Keratinocyte (primary cell): Measurements from ENCODE around the gene ZNF8. TPM values are rescaled to one million over a fixed set of nuclear protein-coding genes. Genes with fewer than 3 reads are reported as not detected.

Experiments
- DNase-seq: peaks from one replicate; pipeline ENCODE4 v3.0.0-alpha.2; 2011; ENCODE audit warnings: low read depth, missing footprints, low spot score
- FAIRE-seq: peaks from 2 replicates; lab custom pipeline; 2011; peaks lifted over from hg19 to GRCh38; lab: Jason Lieb, UNC
- H2AFZ ChIP-seq: 2 replicates; pipeline ENCODE4 v1.6.0; 2012; ENCODE audit warnings: low read length, control low read depth, inconsistent platforms; ENCODE audit not compliant: control insufficient read depth
- H3K27ac ChIP-seq: 2 replicates; pipeline ENCODE4 v1.5.1; 2011; ENCODE audit warnings: low read length; ENCODE audit not compliant: control insufficient read depth, insufficient read depth
- H3K27me3 ChIP-seq: 3 replicates; pipeline ENCODE4 v1.6.0; 2011; ENCODE audit warnings: low read length; ENCODE audit not compliant: control insufficient read depth, insufficient read depth; ENCODE audit errors: extremely low read depth
- H3K36me3 ChIP-seq, 2 experiments: 2 replicates in 1 of 2; 3 replicates in 1 of 2; pipeline ENCODE4 v1.5.1; 2011; ENCODE audit warnings: low read length in 2 of 2, mild to moderate bottlenecking in 1 of 2; ENCODE audit not compliant: control insufficient read depth in 2 of 2, insufficient read depth in 2 of 2; ENCODE audit errors: extremely low read depth in 1 of 2
- H3K4me1 ChIP-seq: 3 replicates; pipeline ENCODE4 v1.5.1; 2011; ENCODE audit warnings: low read length; ENCODE audit not compliant: control insufficient read depth, insufficient read depth; ENCODE audit errors: extremely low read depth
- H3K4me2 ChIP-seq: 3 replicates; pipeline ENCODE4 v1.6.0; 2011; ENCODE audit warnings: low read depth, low read length; ENCODE audit not compliant: control insufficient read depth, insufficient read depth; ENCODE audit errors: extremely low read depth
- H3K4me3 ChIP-seq, 3 experiments: fragments of 200-600 bp in 1 of 3; sonication (generic) in 1 of 3; 2 replicates in 2 of 3; 3 replicates in 1 of 3; pipeline ENCODE4 v1.5.1; 2011 to 2016; ENCODE audit warnings: low read length in 3 of 3, mild to moderate bottlenecking in 3 of 3, control low read depth in 2 of 3, inconsistent platforms in 1 of 3, low read depth in 1 of 3, mixed read lengths in 1 of 3, mixed run types in 1 of 3, moderate library complexity in 1 of 3; ENCODE audit not compliant: control insufficient read depth in 2 of 3, insufficient read depth in 2 of 3; ENCODE audit errors: extremely low read depth in 1 of 3
- H3K79me2 ChIP-seq: 2 replicates; pipeline ENCODE4 v1.6.0; 2012; ENCODE audit warnings: low read length; ENCODE audit not compliant: control insufficient read depth, insufficient read depth
- H3K9ac ChIP-seq: 3 replicates; pipeline ENCODE4 v1.6.0; 2011; ENCODE audit warnings: low read length; ENCODE audit not compliant: control insufficient read depth, insufficient read depth; ENCODE audit errors: extremely low read depth
- H3K9me1 ChIP-seq: 3 replicates; pipeline ENCODE4 v1.6.0; 2011; ENCODE audit warnings: low read length; ENCODE audit not compliant: control insufficient read depth, insufficient read depth; ENCODE audit errors: extremely low read depth
- H3K9me3 ChIP-seq: 2 replicates; pipeline ENCODE4 v1.5.1; 2012; ENCODE audit warnings: low read depth, low read length; ENCODE audit not compliant: control insufficient read depth
- H4K20me1 ChIP-seq: 3 replicates; pipeline ENCODE4 v1.6.0; 2011; ENCODE audit warnings: low read length; ENCODE audit not compliant: control insufficient read depth, insufficient read depth; ENCODE audit errors: extremely low read depth
- EZH2 ChIP-seq: IDR thresholded peaks from one replicate; pipeline ENCODE4 v1.6.1; 2012; ENCODE audit warnings: inconsistent platforms, mild to moderate bottlenecking, low read length, moderate library complexity
- dilution Hi-C: fragments of 300-500 bp; cut with MboI; formaldehyde crosslinking; loops from one replicate; pipeline ENCODE4 v1.7.0; 2020; ENCODE audit warnings: low sequenced_read_pairs; ENCODE audit not compliant: extremely low pct_ligation_motif_present
- polyA plus RNA-seq, 5 experiments: library from polyadenylated mRNA; depleted of rRNA in 3 of 5; stranded (reverse) in 3 of 5; stranded (forward) in 1 of 5; unstranded in 1 of 5; fragments of >200 nt; gene quantifications; 1 replicate in 1 of 5; 2 replicates in 3 of 5; 3 replicates in 1 of 5; pipeline versions ENCODE4 v1.2.1 to v1.2.3, GENCODE V29; 2011 to 2012; ENCODE audit warnings: missing spikeins in 2 of 5, low read depth in 1 of 5, low replicate concordance in 1 of 5
- small RNA-seq, 3 experiments: library from RNA; depleted of rRNA; stranded (forward); fragments of <200 nt; gene quantifications; one replicate each; pipeline ENCODE3, GENCODE V24; 2012; ENCODE audit warnings: low read depth in 3 of 3, low replicate concordance in 1 of 3; ENCODE audit not compliant: insufficient read length in 3 of 3
- TF ChIP-seq, protein P1 (sequence below), 3 experiments: IDR thresholded peaks in 1 of 3; conservative IDR thresholded peaks in 1 of 3; optimal IDR thresholded peaks in 1 of 3; 2 replicates in 2 of 3; 3 replicates in 1 of 3; pipeline versions ENCODE3 to v1.5.1; 2011; ENCODE audit warnings: low read length in 3 of 3, mild to moderate bottlenecking in 3 of 3, moderate library complexity in 2 of 3, control low read depth in 1 of 3, inconsistent platforms in 1 of 3; ENCODE audit not compliant: insufficient read depth in 2 of 3; ENCODE audit errors: extremely low read depth in 1 of 3

The ZNF8 gene
- polyA plus RNA-seq, 1 donor (not counting 4 experiments of a cell fraction or from before 2014, with no cell fraction given): 2.7 TPM

DNA sequence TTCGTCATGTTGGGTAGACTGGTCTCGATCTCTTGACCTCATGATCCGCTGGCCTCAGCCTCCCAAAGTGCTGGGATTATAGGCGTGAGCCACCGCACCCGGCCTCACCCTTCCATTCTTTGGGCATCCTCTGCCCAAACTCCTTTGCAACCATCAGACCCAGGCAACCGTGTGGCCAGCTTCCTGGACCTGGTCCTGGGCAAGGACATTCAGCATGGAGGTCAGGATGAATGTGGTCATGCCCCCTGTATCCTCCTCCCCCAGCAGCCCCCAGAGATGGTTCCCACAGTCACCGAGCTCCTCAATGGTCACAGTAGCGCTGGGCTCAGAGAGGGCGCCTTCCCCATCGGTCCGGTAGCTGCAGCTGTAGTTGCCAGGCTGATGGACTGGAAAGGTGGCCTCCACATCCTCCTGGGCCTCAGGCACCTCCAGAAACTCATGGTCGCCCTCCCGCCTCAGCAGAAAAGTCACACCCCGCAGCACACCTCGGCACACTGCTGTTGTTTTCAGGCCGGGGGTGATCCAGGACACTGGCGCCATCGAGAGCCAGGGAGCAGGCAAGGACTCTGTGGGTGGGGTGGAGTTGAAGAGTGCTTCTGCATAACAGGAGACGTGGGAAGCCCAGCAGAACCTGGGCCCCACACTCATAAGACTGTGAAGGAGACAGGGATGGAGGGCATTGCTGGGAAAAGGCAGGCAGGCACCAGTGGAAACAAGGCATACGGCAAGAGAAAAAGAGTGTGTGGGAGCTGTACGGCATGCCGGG, 73.4 kb downstream of the ZNF8 start:
- dilution Hi-C loops: no loop called here
- no peak for DNase-seq
- Histone ChIP-seq H3K4me1 (no peaks in the 10 kb centered on the region), H3K27me3 (peaks cover 46% of the 10 kb centered on the region), H3K9me1 (no peaks in the 10 kb centered on the region), H3K9ac (no peak overlapping the region), H3K4me3 (no peak overlapping the region), H2AFZ (no peak overlapping the region), H3K36me3 (no peaks in the 10 kb centered on the region), H4K20me1 (no peaks in the 10 kb centered on the region), H3K9me3 (peaks cover 3% of the 10 kb centered on the region), H3K27ac (no peak overlapping the region), H3K4me2 (no peak overlapping the region), H3K79me2 (no peaks in the 10 kb centered on the region)
- FAIRE-seq: no peak
- no peak for TF ChIP-seq EZH2
- TF ChIP-seq, protein P1, sequence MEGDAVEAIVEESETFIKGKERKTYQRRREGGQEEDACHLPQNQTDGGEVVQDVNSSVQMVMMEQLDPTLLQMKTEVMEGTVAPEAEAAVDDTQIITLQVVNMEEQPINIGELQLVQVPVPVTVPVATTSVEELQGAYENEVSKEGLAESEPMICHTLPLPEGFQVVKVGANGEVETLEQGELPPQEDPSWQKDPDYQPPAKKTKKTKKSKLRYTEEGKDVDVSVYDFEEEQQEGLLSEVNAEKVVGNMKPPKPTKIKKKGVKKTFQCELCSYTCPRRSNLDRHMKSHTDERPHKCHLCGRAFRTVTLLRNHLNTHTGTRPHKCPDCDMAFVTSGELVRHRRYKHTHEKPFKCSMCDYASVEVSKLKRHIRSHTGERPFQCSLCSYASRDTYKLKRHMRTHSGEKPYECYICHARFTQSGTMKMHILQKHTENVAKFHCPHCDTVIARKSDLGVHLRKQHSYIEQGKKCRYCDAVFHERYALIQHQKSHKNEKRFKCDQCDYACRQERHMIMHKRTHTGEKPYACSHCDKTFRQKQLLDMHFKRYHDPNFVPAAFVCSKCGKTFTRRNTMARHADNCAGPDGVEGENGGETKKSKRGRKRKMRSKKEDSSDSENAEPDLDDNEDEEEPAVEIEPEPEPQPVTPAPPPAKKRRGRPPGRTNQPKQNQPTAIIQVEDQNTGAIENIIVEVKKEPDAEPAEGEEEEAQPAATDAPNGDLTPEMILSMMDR (optimal IDR thresholded peaks at IDR 0.05 in 1 of 3, IDR thresholded peaks at IDR 0.05 in 1 of 3, conservative IDR thresholded peaks at IDR 0.05 in 1 of 3; ENCODE audit: extremely low read depth in 1 of 3, insufficient read depth in 2 of 3, low read length in 3 of 3): no peak

Small RNA genes within 50 kb of the gene (small RNA-seq; reads per million reads assigned to genes)
- 0 to 1.7 (median 0.50) reads per million in 3 experiments for gene MIR6806

Other genes starting within 250 kb of the ZNF8 start
- gene ZSCAN1, start 244.9 kb upstream of the ZNF8 start, polyA plus RNA-seq: not detected in 3 replicates
- gene ZNF135, start 219.7 kb upstream of the ZNF8 start, polyA plus RNA-seq: 2.7 to 6.7 TPM (median 3.4 TPM) in 3 replicates
- 13.5 to 24.6 TPM (median 16.1 TPM) in 3 replicates for gene ZSCAN18, start 180.7 kb upstream of the ZNF8 start, polyA plus RNA-seq
- 6.9 to 8.5 TPM (median 8.4 TPM) in 3 replicates for gene ZNF329, start 128.2 kb upstream of the ZNF8 start, polyA plus RNA-seq
- 25.0 to 31.2 TPM (median 25.9 TPM) in 3 replicates for gene ZNF274, start 95.9 kb upstream of the ZNF8 start, polyA plus RNA-seq
- gene ZNF544, start 50.0 kb upstream of the ZNF8 start, polyA plus RNA-seq: 28.2 to 38.4 TPM (median 30.9 TPM) in 3 replicates
- 42.5 to 48.6 TPM (median 44.8 TPM) in 3 replicates for gene ERVK3-1, start 26.4 kb downstream of the ZNF8 start, polyA plus RNA-seq
- 2.5 to 3.4 TPM (median 2.8 TPM) in 3 replicates for gene ZSCAN22, start 48.0 kb downstream of the ZNF8 start, polyA plus RNA-seq
- gene A1BG, start 74.5 kb downstream of the ZNF8 start, polyA plus RNA-seq: 1.4 to 2.5 TPM (median 1.8 TPM) in 3 replicates
- 0.29 to 0.72 TPM (median 0.32 TPM) in 3 replicates for gene ZNF497, start 83.8 kb downstream of the ZNF8 start, polyA plus RNA-seq
- 0.29 to 1.0 TPM (median 0.39 TPM) in 3 replicates for gene ZNF837, start 102.1 kb downstream of the ZNF8 start, polyA plus RNA-seq
- 1,865 to 3,107 TPM (median 2,056 TPM) in 3 replicates for gene RPS5, start 108.3 kb downstream of the ZNF8 start, polyA plus RNA-seq
- gene RNF225, start 116.7 kb downstream of the ZNF8 start, polyA plus RNA-seq: 0.06 TPM in 1 of 3 replicates, not detected in the others
- gene ZNF584, start 129.7 kb downstream of the ZNF8 start, polyA plus RNA-seq: 12.2 to 15.5 TPM (median 12.9 TPM) in 3 replicates
- 1.5 to 2.1 TPM (median 1.6 TPM) in 3 replicates for gene ZNF132, start 161.2 kb downstream of the ZNF8 start, polyA plus RNA-seq
- gene ZNF324B, start 172.7 kb downstream of the ZNF8 start, polyA plus RNA-seq: 2.0 to 3.5 TPM (median 2.5 TPM) in 3 replicates
- gene ZNF324, start 188.1 kb downstream of the ZNF8 start, polyA plus RNA-seq: 5.0 to 10.8 TPM (median 6.6 TPM) in 3 replicates
- 2.1 to 4.7 TPM (median 2.7 TPM) in 3 replicates for gene ZNF446, start 197.4 kb downstream of the ZNF8 start, polyA plus RNA-seq
- gene SLC27A5, start 233.0 kb downstream of the ZNF8 start, polyA plus RNA-seq: 13.4 to 15.4 TPM (median 14.7 TPM) in 3 replicates
- gene ZBTB45, start 240.9 kb downstream of the ZNF8 start, polyA plus RNA-seq: 3.1 to 8.2 TPM (median 4.6 TPM) in 3 replicates